ENCODE results near the gene TBC1D22A.

TBC1D22A gene

DNA sequence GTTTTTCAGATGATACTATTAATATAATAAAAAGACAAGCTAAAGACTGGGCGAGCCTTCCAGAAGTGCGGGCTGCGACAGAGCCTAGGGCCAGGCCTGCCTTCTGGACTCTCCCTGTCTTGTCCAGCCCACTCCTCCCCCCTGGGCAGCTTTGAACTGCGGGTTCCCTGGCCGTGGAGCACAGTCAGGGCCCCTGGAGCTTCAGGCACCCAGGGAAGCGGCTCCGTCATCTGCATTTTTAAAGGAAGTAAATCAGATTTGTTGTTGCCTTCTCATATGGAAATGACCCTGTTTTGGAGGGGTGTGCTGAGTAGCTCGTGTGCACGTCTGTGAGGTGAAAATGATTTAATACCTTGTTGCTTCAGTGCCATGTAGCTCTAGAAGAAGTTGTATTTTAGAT lies 265.3 kb downstream of the TBC1D22A start:
- TF ChIP-seq POLR2A (IDR thresholded peaks at IDR 0.05; ENCODE audit: low read length) (no peak), GATA1 (IDR thresholded peaks at IDR 0.05; ENCODE audit: low read depth, low read length) (no peak)
- no peak for DNase-seq

DNA sequence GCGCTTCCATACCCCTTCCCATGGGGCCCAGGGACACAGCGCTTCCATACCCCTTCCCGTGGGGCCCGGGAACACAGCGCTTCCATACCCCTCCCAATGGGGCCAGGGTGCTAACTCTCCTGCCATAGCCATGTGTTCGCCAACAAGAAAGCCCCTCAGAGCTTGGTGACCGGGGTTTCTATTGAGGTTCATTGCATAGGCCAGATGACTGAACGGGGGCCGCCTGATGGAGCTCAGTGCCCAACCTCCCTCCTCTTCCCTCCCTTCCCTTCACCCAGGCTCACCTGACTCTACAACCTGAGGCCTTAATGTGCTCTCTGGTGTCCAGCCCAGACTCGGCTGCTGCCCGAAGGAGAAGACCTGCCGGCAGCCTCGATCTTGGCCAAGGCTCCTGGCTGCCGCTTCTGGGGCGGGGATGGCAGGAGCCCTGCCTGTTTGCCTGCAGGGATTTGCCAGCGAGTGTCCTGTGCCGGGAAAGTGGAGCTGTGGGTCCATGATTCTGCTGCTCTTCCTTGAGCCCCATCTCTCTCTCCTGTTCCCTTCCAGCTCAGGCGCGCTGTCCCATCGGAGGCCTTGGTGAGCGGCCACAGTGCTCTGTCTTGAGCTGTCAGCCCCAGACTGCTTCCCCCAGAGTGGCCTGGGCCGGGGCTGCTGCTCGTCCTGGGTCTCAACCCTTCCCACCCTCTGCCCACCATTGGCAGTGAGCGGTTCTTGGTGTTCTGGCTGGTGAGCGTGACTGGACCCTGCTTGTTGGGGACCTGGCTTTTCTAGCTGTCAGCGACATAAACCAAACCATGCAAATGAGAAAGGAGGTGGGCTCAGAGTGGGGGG lies 267.0 kb downstream of the TBC1D22A start:
- no peak for DNase-seq
- TF ChIP-seq POLR2A (IDR thresholded peaks at IDR 0.05; ENCODE audit: low read length), result no peak
- no peak for TF ChIP-seq GATA1 (IDR thresholded peaks at IDR 0.05; ENCODE audit: low read depth, low read length)

DNA sequence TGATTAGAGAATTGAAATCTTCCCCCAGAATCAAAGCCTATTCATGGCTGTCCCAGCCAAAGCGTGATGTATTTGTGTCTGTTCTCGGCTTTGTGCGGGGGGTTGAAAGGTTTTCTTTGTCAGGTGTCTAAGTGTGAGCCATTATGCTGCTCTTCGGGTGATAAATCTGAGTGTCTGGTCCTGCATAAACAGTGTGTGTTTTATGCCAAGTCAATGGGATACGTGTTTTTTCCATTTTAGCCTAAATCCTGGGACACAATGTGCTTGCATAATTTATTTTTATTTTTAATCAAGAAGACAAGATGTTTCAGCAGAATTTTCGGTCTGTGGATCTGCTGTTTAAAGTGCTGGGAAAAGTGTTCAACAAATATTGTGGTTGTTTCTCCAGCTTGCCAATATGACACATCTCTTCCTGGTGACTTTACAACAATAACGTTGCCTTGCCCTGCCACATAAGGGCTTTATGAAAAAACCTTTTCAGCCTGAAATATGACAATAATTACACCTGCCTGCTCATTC lies 267.8 kb downstream of the TBC1D22A start:
- TF ChIP-seq POLR2A (IDR thresholded peaks at IDR 0.05; ENCODE audit: low read length) (no peak), GATA1 (IDR thresholded peaks at IDR 0.05; ENCODE audit: low read depth, low read length) (no peak)
- DNase-seq, result no peak

DNA sequence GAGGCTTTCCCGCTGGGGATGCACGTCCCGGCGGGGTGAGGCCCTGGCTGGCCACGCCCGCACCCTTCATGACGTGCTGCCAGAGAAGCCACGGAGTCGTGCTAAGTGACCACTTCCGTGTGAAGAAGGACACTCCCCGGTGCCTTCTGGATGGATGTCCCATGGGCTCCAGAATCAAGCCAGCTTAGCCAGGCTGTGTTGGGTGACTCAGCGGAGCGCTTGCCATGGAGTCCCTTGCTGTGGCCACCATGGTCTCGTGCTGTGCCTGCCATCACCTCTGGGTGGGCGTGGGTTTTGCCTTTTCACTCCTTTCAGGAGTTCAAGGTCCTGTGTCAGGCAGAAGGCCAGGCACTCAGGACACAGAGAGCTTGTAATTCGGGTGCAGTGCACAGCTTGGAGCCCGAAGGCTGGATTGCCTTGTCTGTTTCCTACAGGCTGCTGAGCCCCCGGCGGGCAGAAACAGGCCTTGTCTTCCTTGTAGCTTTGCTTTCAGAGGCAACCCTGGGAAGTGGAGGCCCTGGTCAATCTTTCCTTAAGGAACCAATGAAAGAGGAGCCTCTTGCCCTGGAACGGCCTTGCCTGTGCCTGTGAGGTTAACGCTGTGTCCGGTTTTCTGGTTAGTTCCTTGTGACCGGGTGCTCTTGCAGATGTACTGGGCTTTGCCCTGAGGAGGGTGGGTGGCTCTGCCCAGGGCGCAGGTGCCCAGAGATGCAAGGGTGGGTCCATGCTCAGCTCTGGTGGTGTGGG lies 268.6 kb downstream of the TBC1D22A start:
- no peak for DNase-seq
- no peak for TF ChIP-seq POLR2A (IDR thresholded peaks at IDR 0.05; ENCODE audit: low read length)
- no peak for TF ChIP-seq GATA1 (IDR thresholded peaks at IDR 0.05; ENCODE audit: low read depth, low read length)

DNA sequence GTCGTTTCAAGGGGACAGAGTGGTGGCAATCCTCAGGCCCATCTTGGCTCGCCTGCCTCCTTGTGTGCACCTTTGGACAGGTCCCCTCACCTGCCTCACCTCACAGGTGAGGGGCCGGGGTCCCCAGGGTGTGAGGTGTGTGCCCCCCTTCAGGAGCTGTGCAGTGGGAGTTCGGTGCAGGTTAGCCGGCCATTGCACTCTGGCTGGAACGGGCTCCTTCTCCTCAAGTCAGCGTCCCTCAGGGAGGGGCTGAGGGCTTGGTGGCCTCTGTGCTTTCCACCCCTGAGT lies 269.1 kb downstream of the TBC1D22A start:
- TF ChIP-seq POLR2A (IDR thresholded peaks at IDR 0.05; ENCODE audit: low read length) (no peak), GATA1 (IDR thresholded peaks at IDR 0.05; ENCODE audit: low read depth, low read length) (no peak)
- DNase-seq, result no peak

GRCh38 chr22:47032091-47032943 lies 269.9 kb downstream of the TBC1D22A start:
- no peak for DNase-seq
- no peak for TF ChIP-seq POLR2A (IDR thresholded peaks at IDR 0.05; ENCODE audit: low read length)
- TF ChIP-seq GATA1 (IDR thresholded peaks at IDR 0.05; ENCODE audit: low read depth, low read length), result no peak

DNA sequence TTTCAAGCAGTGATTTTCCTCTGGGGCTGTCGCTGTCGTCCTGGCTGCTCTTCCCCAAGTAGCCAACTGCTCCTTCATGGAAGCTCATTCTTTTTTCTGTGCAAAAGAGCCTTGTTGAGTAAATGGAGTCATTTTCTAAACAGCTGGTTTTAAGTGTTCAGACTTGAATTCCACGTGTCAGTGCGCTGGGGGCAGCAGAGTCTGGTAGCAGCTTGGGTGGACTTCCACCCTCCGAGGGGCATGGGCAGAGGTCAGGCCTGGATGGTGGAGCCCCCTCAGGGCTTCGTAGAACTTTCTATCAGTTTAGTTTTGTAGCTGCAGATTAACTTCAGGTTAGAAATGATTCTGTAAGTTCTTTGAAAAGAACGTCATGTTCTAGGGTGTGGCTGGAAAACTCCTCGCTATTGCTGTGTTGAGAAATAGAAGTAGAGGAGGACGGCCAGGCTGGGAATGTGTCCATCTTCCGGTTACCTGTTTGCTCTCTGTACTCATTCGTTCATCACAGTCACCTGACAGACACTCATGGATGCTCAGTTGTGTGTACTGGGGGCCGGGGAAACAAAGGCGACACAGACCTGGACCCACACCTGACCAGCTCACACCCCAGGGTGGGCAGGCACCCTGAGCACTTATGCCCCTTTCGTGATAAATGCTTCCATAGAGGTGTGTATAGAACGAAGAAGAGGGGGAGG lies 270.7 kb downstream of the TBC1D22A start:
- DNase-seq, result no peak
- TF ChIP-seq POLR2A (IDR thresholded peaks at IDR 0.05; ENCODE audit: low read length) (no peak), GATA1 (IDR thresholded peaks at IDR 0.05; ENCODE audit: low read depth, low read length) (no peak)

DNA sequence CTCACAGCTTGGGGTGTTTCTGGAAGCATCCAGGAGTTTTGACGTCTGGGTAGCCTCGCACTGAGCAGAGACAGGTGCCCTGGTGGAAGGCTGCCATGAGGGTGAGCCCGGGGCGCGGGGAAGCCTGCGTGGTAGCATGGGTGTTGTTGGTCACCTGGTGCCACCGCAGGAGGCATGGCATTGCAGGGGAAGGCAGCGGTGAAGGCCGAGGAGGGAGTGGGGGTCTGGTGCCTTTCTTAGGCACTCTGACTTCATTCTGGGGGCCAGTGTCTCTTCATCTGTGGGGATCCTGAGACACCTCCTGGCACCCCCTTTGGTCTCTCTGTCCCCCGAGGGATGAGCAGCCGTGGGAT lies 271.2 kb downstream of the TBC1D22A start:
- no peak for TF ChIP-seq GATA1 (IDR thresholded peaks at IDR 0.05; ENCODE audit: low read depth, low read length)
- TF ChIP-seq POLR2A (IDR thresholded peaks at IDR 0.05; ENCODE audit: low read length), result no peak
- no peak for DNase-seq

GRCh38 chr22:47034076-47034808 lies 271.8 kb downstream of the TBC1D22A start:
- TF ChIP-seq GATA1 (IDR thresholded peaks at IDR 0.05; ENCODE audit: low read depth, low read length) (no peak), POLR2A (IDR thresholded peaks at IDR 0.05; ENCODE audit: low read length) (no peak)
- DNase-seq, result no peak

- no peak for DNase-seq
- TF ChIP-seq POLR2A (IDR thresholded peaks at IDR 0.05; ENCODE audit: low read length) (no peak), GATA1 (IDR thresholded peaks at IDR 0.05; ENCODE audit: low read depth, low read length) (no peak)
Measured at GRCh38 chr22:47034905-47035419, 272.5 kb downstream of the TBC1D22A start.

- no peak for DNase-seq
- TF ChIP-seq POLR2A (IDR thresholded peaks at IDR 0.05; ENCODE audit: low read length) (no peak), GATA1 (IDR thresholded peaks at IDR 0.05; ENCODE audit: low read depth, low read length) (no peak)
Measured at GRCh38 chr22:47035425-47035881, 273.0 kb downstream of the TBC1D22A start.

GRCh38 chr22:47036352-47036751 lies 273.9 kb downstream of the TBC1D22A start:
- TF ChIP-seq GATA1 (IDR thresholded peaks at IDR 0.05; ENCODE audit: low read depth, low read length) (no peak), POLR2A (IDR thresholded peaks at IDR 0.05; ENCODE audit: low read length) (no peak)

More at GRCh38 chr22:47036352-47036751, 273.9 kb downstream of the TBC1D22A start:
- DNase-seq, result no peak
